NCI-H1417 (cell line): ENCODE results near the gene TPBGL.

ENCODE experiments used
- DNase-seq, 3 experiments: peaks; one replicate each; lab custom pipeline; 2025; lab: John Stamatoyannopoulos, UW

Gene TPBGL, protein sequence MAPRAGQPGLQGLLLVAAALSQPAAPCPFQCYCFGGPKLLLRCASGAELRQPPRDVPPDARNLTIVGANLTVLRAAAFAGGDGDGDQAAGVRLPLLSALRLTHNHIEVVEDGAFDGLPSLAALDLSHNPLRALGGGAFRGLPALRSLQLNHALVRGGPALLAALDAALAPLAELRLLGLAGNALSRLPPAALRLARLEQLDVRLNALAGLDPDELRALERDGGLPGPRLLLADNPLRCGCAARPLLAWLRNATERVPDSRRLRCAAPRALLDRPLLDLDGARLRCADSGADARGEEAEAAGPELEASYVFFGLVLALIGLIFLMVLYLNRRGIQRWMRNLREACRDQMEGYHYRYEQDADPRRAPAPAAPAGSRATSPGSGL

DNA sequence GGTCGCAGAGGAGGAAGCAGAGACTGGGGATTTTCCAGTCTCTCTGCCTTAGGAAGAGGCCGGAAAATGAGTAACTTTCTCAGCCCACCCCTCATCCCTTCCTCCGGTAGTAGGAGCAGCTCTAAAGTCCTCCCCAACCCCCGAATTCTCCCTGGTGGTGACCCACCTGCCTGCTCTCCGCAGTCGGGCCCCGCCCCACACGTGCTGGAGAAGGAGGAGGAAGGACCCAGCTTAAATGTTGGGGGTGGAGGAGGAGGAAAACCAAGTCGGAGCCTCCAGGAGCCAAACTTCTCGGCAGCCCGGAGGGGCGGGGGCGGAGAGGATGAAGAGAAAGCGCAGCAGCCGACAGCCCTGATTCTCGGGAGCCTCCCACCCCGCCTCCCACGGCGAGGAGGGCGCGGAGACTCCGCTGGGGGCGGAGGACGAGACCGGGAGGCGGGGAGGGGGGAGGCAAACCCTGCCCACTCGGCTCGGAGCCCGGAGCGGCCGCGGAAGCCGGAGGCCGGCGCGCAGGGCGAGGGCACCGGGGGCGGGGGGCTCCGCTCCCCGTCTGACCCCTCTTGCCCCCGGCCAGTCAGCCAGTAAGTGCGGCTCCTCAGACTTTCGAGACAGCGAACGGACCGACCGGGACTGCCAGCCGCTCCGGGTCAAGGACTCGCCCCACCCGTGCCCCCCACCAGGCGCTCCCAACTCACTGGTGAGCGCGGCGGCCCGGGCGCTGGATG, at the start of gene TPBGL:
TSS of gene TPBGL (plus strand) at position 464 of the 725 bp plus-strand sequence. CDS start 276 bp downstream, outside the sequence.
- peak in 2 of 3 experiments; percentile 58 to 64 for DNase-seq

DNA sequence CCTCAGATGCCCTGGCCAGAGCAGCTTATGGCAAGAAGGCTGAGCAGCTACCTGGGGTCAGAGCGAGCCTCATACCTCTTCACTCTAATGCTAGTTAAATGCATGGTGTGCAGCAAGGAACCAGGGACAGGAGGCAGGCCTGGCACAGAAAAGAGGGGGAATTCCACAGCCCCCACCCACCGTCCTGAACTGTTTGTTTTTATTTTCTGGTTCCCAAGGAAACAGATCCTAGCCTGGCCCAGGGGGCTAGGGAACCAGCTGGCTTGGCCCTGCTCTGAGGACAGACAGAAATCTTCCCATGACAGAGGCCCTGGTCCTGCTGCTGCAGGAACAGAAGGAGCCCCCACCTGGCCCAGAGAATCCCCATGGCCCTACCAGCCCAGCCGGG, 49.2 kb upstream of the TPBGL start:
- DNase-seq = no peak

DNA sequence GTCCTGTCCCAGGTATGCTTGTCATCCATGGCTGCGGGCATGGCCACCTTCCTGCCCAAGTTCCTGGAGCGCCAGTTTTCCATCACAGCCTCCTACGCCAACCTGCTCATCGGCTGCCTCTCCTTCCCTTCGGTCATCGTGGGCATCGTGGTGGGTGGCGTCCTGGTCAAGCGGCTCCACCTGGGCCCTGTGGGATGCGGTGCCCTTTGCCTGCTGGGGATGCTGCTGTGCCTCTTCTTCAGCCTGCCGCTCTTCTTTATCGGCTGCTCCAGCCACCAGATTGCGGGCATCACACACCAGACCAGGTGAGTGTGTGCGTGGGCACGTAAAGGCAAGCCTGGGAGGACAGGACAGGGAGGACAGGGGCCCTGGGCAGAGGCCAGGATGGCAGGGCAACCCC, 47.3 kb upstream of the TPBGL start:
- no peak for DNase-seq

DNA sequence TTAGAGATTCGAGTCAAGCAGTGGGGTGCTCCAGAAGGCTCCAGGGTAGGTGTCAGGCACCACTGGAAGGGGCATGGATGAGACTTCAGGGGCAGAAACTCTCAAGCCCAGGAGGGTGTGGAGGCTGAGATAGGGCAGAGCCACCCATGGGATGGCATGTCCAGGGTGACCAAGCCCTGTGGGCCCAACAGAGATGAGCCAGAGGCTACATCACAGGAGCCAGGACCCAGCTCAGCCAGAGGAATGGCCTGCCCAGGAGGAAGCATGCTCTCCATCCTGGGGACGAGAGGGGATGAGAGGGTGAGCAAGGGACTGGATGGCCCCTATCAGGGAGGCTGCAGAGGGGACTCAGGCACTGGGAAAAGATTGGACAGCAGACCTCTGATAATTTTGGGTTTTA, 46.9 kb upstream of the TPBGL start:
- no peak for DNase-seq

DNA sequence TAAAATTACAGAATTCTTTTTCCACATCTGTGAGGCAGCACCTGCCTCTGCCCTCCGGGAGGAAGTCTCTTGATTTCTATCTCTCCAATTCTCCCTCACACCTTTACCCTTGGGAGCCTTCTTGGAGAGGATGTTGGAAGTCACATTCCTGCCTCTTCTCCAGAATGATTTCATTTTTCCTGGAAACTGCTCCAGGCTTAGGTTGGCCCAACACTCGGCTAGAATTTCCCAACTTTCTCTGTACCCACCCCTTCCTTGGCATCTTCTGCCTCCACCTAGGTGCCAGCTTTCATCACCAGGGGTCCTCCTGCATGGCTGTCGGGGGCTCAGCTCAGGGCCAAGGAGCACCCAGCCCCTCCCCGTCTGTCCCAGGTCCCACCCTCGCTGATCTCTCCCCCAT, 46.4 kb upstream of the TPBGL start:
- DNase-seq = no peak

DNA sequence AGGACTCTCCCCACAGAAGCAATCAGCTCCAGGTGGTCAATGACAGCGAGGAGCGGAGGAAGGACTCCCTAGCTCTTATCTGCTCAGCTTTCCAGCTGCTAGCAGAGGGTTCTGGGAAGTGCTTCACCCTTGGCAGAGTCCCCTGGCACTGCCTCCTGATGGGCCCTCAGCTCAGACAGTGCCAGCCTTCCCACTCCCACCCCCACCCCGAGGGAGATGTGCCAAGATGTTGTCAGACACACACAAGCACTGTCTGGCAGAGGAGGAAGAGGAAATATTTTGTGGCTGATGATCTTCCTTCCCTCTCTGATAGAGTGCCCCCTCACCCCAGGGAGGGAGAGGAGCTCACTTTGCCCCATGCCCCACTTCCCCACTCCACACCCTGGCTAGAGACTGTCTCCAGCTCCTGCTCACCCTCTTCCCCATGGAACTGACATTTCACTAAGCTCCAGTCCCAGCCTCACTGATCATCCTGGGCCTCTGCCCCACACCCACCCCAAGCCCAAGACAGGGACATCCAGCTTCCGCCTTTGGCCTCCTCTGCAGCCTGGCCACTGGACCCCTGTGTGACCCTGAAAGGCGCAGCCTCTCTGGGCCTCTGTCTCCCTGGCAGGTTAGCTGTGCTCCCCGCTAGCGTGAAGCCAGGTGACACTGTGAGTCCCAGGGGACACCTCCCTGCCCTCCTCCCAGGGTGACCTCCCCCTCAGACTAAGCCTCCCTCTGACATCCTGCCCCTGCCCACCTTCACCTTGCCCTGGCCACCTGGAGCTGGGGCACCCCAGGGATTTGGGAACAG, 45.2 kb upstream of the TPBGL start:
- DNase-seq = no peak

DNA sequence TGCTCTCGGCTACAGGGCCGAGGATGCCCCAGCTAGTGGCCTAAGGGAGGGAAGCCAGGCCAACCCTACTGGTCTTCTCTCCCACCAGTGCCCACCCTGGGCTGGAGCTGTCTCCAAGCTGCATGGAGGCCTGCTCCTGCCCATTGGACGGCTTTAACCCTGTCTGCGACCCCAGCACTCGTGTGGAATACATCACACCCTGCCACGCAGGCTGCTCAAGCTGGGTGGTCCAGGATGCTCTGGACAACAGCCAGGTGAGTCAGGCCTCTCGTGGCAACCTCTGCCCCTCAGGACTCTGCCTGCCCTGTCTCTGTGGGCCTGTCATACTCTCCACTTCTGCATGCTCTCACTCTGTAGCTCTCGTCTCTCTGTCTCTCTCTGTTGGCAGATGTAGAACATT, 44.1 kb upstream of the TPBGL start:
- no peak for DNase-seq

DNA sequence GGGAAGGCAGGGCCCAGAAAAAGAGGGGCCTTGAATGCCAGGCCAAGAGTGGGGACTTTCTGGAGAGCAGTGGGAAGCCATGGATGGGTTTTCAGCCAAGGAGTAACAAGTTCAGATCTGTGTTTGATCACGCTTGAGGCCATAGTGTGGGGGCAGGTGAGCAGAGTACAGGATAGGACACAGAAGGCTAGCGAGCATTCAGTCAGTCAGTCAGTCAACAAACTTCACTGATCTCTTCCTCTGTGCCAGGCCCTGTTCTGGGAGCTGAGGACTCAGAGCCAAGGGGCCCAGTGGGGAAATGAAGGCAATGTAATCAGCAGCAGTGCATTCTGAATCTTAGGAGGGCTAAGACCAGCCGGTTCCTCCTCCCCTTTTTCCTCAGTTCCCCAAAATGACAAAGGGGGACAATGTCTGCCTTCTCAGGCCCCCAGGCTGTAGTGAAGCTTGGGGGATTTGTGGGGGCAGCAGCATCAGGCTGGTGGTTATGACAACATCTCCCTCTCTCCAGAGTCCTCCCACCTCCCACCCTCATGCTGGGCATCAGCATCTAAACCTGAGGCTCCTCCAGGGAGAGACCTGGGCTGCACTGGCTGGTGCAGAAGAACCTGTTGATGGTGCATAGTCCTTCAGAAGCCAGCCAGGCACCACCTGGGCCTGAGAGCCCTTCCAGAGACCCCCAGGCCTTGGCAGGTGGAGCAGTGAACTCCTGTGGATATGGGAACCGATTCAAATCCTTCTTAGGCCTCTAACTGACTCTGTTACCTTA, 42.9 kb upstream of the TPBGL start:
- no peak for DNase-seq

DNA sequence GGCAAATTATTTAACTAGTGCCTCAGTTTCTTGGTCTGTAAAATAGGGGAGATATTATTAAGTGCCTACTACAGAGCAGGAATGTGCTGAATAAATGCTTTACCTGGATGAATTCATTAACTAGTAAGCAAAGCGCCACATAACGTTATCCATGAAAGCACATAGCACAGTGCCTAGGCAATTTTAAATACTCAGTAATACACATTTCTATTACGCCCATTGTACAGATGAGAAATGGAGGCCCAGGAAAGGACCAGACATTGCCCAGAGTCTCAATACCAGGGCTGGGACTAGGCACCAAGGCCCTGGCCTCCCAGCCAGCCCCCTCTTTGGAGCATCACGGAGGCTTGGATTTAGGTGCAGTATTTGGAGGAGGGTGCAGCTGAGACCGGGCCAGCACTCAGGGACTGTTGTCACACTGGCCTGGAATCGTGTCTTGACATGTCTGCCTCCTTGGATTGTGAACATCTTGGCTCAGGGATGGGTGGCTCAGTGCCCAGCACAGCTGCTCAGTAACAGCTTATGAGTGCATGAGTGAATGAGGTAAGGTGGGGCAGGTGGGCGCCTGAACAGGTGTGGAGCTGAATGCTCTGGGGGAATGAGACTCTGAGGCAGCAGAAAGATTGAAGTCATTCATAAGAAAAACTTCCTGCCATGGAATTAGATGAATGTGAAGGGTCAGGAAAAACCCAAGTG, 42.1 kb upstream of the TPBGL start:
- peak in 1 of 3 experiments; percentile 37 for DNase-seq

DNA sequence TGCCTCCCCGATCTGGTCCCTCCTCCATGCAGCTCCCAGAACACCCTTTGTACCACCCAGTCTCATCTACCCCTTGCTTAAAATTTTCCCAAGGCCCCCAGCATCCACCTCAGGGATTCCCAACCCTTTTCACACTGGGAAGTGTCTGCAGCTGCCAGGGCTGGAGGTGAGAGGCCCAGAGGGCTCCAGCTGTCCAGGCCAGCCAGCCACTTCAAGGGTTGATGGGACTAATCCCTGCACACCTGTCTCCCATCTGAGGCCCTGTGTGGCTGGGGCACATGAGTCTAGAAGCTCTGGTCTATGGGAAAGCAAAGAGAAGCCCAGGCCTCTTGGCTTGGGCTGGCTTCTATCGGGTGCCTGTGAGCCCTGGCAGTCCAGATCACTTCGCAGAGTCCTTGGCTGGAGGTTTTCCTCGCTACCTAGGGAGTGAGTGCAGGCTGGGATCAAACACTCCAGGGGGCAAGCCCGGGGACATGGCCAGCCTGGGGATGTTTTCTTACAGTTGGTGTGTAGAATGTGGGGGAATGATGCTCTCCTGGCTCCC, 41.1 kb upstream of the TPBGL start:
- DNase-seq = peak in 2 of 3 experiments; percentile 23 to 30

DNA sequence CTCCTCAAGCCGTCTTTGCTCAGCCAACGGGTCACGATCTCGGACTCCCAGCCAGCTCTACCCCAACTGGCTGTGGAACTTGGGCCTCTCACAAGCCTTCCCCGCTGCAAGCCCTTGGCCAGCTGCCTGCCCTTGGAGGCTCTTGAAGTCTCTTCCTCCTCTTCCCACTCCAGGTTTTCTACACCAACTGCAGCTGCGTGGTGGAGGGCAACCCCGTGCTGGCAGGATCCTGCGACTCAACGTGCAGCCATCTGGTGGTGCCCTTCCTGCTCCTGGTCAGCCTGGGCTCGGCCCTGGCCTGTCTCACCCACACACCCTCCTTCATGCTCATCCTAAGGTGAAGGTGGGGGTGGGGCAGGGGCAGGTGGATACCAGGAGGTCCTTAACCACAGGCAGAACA, 40.5 kb upstream of the TPBGL start:
- DNase-seq = peak in 1 of 3 experiments; percentile 1

DNA sequence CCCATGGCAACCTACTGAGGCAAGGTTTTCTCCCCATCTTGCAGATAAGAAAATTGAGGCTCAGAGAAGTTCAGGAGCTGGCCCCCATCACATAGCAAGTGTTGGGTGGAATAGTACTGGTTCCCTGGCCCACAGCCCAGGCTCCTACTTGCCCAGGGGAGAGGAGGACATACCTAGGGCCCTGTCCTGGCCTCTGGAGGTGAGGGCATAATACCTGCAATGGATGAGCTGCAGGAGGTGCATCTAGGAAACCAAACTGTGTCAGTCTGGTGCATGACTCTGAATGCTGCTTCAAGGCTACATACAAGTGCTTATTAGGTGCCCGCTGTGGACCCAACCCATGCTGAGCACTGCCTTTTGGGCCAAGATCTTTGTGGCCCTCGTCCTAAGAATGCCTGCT, 40.0 kb upstream of the TPBGL start:
- DNase-seq = no peak

DNA sequence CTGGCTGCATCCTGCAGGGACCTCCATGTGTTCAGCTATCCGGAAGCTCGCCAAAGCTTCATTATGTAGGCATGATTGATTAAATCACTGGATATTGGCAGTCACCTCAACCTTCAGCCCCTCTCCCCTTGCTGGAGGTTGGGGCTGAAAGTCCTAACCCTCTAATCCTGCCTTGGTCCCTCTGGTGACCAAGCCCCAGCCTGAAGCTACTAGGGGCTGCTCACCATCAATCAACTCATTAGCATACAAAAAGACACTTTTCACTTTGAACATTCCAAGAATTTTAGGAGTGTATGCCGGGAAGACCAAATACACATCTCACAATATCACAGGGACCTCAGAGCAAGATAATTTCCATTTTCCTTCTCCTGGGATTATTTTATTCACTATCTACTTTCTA, 38.8 kb upstream of the TPBGL start:
- DNase-seq = no peak

DNA sequence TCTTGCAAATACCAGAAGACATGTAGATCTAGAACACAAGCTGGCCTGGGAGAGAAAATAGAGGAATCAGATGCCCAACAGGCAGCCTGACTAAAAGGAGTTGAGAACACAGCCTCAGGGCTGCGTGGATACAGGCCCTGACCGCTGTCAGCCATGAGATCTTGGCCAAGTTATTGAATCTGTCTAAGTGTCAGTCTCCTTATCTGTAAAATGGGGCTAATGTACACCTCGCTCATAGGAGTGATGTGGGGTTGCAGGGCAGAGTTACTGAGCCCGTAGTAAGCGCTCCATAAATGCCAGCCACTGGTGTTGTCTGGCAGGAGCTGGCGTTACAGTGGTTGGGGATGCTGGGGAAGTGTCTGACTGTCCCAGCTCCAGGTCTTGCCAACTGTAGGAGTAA, 38.4 kb upstream of the TPBGL start:
- DNase-seq = no peak

DNA sequence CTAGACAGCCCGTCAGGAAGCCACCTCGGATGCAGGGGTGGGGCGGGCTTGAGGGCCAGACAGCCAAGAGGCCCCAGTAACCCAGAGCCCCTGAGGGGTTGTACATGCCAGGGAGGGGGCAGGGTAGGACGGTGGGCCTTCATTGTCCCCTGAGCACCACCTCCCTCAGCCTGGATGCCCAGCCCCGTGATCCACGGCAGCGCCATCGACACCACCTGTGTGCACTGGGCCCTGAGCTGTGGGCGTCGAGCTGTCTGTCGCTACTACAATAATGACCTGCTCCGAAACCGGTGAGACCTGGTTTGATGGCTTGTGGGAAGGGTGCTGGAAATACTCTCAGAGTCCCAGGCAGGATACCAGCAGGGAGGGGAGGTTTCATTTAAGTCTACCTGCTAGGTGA, 37.4 kb upstream of the TPBGL start:
- no peak for DNase-seq

DNA sequence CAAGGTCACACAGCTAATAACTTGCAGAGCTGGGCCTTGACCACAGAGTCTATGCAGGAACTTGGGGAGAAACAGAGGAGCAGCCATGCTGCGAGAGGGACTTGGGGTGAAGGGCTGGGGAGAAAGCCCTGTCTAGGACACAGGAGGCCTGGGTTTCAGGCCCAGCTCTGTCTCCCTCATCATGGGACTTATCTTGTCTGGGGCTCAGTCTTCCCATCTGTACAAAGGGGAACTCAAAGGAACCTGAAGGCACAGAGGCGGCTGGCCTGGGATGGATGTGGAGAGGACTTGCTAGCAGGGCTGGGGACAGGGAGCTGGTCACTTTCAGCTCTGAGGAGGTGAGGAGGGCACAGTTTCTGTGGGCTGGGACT, 36.9 kb upstream of the TPBGL start:
- no peak for DNase-seq

DNA sequence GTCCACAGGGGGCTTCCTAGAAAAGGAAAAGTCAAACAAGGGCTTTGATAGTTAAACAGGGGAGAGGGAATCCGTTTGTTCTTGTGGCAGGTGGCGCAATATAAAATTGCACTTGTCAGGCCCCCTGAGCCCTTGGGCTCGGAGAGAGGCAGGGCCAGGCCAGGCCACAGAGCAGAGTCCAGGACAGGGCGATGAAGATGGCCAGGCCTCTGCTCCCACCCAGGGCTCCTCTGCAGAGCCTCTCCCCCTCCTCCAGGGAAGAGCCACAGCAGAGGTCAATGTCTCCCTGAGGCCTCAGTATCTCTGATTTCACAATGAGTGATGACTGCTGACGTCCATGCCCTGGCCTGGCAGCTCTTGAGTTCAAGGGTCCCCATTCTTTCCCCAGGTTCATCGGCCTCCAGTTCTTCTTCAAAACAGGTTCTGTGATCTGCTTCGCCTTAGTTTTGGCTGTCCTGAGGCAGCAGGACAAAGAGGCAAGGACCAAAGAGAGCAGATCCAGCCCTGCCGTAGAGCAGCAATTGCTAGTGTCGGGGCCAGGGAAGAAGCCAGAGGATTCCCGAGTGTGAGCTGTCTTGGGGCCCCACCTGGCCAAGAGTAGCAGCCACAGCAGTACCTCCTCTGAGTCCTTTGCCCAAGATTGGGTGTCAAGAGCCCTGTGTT, 36.4 kb upstream of the TPBGL start:
- DNase-seq = no peak

DNA sequence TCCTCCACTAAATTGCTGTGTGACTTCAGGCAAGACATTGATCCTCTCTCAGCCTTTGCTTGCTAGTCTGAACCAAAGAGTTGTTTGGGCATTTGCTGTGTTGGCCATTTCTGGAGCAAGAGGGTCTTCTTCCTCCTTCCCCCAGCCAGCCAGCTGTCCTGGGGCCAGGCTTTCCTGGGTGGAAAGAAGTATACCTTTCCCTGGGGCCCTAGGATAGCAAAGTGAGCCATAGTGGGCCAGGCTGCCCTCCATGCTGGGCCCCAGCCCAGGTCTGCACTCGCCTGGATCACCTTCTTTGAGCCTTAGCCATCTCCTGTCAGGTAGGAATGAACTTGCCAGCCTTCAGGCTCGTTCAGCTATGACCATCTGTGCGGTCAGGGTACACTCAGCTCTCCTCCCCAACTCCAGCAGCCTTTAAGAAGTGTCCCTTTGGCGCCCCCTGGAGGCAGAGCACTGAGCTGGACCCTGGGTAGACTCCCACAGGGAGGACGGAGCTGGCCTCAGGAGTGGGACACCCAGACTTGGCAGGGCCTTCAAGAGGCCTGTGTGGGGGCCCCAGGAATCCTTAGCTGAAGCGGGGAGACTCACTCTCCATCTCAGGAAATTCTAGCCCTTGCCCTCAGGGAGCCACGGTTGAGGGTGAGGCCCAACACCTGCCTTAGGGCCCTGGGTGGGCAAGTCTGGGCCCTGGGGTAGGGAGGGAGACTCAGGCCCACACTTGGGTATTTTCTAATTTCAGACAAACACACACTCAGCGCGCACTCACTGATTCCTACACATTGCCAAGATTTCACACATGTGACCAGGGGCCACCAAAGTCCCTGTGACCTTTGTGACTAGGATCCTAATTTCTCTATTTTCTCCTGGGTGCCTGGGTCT, 35.6 kb upstream of the TPBGL start:
- DNase-seq = peak; percentile 65 to 84 (median 84)

DNA sequence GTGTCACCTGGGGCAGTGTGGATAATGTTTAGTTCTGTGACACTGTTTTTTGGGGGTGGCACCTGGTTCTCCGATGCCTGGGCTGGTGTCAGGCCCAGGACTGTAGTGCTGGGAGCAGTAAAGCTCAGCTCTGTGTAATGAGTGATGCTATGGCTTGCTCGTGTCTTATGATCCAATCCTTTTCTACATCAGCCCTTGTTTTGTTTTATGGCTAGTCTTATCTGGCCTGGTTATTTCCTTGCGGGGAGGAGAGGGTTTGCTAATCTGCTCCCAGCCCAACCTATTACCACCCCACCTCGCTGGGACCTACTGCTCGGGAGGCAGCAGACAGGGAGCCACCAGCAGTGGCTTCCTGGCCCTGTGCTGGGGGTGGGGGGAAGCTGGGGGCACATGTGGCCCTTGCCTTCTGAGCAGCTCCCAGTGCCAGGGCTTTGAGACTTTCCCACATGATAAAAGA, 35.0 kb upstream of the TPBGL start:
- no peak for DNase-seq
